ENCODE data around the gene PLK2. TPM values are rescaled to one million over a fixed set of nuclear protein-coding genes. Genes with fewer than 3 reads are reported as not detected.

Gene PLK2
- total and polyA plus RNA-seq, 2 of the 8 experiments (the other 6 are each of a cell fraction or from before 2014, with no cell fraction given): 5.8 to 20.6 TPM

DNA sequence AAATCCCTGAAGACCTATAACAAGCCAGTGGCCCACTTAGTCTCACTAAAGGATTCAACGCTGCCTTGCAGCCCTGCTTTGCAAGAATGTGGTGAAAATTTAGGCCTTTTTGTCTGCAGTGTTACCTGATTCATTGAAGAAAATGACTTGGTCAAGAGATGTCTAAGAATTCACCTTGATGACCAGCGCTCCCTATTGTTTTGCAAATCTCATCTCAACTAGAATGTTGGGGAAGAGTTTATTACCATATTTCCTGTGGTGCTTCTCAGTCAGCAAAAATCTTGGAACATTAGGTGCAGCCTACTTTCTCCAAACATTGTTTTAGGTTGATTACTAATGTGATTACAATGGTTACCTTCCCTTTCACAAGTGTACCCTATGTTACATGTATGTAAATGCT is 53.5 kb downstream of the PLK2 start (continued):
- no peak for TF ChIP-seq TAF7 (optimal IDR thresholded peaks at IDR 0.05; ENCODE audit: borderline replicate concordance, low read depth, low read length)
- TF ChIP-seq JUN (IDR thresholded peaks at IDR 0.05; ENCODE audit: low read depth, low read length): no peak
- TF ChIP-seq, protein P1, sequence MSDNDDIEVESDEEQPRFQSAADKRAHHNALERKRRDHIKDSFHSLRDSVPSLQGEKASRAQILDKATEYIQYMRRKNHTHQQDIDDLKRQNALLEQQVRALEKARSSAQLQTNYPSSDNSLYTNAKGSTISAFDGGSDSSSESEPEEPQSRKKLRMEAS (IDR thresholded peaks at IDR 0.05): no peak
- no peak for TF ChIP-seq SUZ12 (IDR thresholded peaks at IDR 0.05; ENCODE audit: low read length)
- 0 out of 2 replicates have a peak, but pooled peaks have one; percentile 11 for TF ChIP-seq SP1 (IDR thresholded peaks at IDR 0.05; ENCODE audit: low read depth, low read length)
- no peak for TF ChIP-seq POLR2AphosphoS5 (IDR thresholded peaks at IDR 0.05; ENCODE audit: low read depth, low read length)
- TF ChIP-seq HDAC6 (IDR thresholded peaks at IDR 0.05; ENCODE audit: low read depth, low read length): no peak
- TF ChIP-seq CHD1 (IDR thresholded peaks at IDR 0.05; ENCODE audit: low read depth, low read length): no peak
- TF ChIP-seq CREB1 (IDR thresholded peaks at IDR 0.05): no peak
- TF ChIP-seq, protein P2, sequence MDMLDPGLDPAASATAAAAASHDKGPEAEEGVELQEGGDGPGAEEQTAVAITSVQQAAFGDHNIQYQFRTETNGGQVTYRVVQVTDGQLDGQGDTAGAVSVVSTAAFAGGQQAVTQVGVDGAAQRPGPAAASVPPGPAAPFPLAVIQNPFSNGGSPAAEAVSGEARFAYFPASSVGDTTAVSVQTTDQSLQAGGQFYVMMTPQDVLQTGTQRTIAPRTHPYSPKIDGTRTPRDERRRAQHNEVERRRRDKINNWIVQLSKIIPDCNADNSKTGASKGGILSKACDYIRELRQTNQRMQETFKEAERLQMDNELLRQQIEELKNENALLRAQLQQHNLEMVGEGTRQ (IDR thresholded peaks at IDR 0.05; ENCODE audit: low read length): no peak
- peak in 1 of 2 experiments; percentile 50; a peak in 1 of 3 replicates for TF ChIP-seq EP300 (IDR thresholded peaks at IDR 0.05; ENCODE audit: borderline replicate concordance in 1 of 2, low read depth in 2 of 2, low read length in 2 of 2)
- TF ChIP-seq SRF (IDR thresholded peaks at IDR 0.05; ENCODE audit: low read depth, low read length): no peak
- no peak for TF ChIP-seq GTF2F1 (IDR thresholded peaks at IDR 0.05; ENCODE audit: borderline replicate concordance, low read depth, low read length)
- TF ChIP-seq SIX5 (IDR thresholded peaks at IDR 0.05; ENCODE audit: low read depth, low read length): no peak
- no peak for TF ChIP-seq RNF2 (IDR thresholded peaks at IDR 0.05; ENCODE audit: borderline replicate concordance, low read depth, low read length, missing control alignments, poor library complexity, severe bottlenecking)
- TF ChIP-seq, protein P3, sequence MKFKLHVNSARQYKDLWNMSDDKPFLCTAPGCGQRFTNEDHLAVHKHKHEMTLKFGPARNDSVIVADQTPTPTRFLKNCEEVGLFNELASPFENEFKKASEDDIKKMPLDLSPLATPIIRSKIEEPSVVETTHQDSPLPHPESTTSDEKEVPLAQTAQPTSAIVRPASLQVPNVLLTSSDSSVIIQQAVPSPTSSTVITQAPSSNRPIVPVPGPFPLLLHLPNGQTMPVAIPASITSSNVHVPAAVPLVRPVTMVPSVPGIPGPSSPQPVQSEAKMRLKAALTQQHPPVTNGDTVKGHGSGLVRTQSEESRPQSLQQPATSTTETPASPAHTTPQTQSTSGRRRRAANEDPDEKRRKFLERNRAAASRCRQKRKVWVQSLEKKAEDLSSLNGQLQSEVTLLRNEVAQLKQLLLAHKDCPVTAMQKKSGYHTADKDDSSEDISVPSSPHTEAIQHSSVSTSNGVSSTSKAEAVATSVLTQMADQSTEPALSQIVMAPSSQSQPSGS (IDR thresholded peaks at IDR 0.05; ENCODE audit: low read length): no peak
- TF ChIP-seq ZNF274 (IDR thresholded peaks at IDR 0.05; ENCODE audit: borderline replicate concordance, extremely low read depth, low read length): no peak
- no peak for TF ChIP-seq ASH2L (IDR thresholded peaks at IDR 0.05; ENCODE audit: low read length)
